ENCODE measurements around the gene ATP8B2. TPM values are rescaled to one million over a fixed set of nuclear protein-coding genes. Genes with fewer than 3 reads are reported as not detected.

Gene ATP8B2
- total RNA-seq, 1 donor from 2014 or later = 71.6 TPM

DNA sequence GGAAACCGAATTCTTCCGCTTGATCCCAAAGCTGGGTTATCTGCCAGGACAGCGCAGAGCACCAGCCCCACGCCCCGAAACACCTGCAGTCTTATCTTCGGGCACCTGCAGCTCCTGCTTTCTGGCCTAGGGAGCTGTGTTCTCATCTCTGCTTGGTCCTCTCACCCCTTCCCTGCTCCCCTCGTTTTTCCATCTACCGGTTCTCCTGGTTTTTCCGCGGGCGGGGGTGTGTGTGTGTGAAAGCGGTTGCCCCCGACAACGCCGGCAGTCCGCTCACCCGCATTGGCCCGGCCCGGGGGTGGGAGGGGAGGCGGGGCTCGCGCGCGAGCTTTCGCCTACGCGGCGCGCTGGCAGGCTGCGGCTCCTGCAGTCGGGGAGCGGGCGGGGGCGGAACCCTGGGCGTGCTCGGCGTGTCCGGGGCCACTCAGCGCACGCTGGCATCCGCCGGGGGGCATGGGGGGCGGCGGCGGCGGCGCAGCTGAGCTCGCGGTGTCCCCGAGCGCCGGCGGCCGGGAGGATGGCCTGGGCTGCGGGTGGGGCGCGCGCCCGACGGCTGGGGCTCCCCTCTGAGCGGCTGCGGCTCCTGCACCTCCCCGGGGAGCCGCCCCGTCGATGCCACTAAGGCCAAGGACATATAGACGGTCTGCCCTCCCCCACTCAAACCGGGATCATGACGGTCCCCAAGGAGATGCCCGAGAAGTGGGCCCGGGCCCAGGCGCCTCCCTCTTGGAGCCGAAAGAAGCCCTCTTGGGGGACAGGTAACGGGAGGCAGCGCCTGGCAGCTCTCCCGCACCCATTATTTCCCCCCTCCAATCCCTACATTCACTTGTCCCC is 3.2 kb downstream of the ATP8B2 start:
- peaks cover 8% of the 10 kb centered on the region for H3K27me3 Mint-ChIP-seq (ENCODE audit: low read depth, unreplicated experiment)
- H3K4me2 ChIP-seq (ENCODE audit: low read length) = peak overlapping the region; percentile 99

DNA sequence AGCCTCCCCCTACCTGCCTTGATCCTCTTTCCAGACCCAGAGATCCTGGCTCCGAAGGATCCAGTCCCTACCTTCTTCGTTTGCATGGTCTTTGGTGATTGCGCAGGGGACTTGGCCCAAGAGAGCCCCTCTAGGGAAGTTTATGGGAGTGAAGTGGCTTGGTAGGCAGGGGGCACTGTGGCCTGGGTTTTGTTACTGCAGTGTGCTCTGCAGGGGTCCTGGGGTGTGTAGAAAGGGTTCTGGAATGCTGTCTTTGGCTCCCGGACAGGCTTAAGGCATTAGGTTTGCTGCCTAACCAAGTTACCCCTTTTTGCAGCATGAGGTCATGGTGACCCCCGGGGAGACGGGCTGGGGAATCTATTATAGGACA is 3.8 kb downstream of the ATP8B2 start:
- peak overlapping the region; percentile 99 for H3K4me2 ChIP-seq (ENCODE audit: low read length)

More for the DNA sequence above, 3.2 kb downstream of the ATP8B2 start:
- no peaks in the 10 kb centered on the region for H3K9me3 Mint-ChIP-seq (ENCODE audit: unreplicated experiment)
- peaks cover 37% of the 10 kb centered on the region for H3K4me1 ChIP-seq (ENCODE audit: insufficient read depth, low read length)
- H3K27ac ChIP-seq (ENCODE audit: low read depth, low read length) = peak overlapping the region; percentile 34
- peak overlapping the region; percentile 76 for H3K4me3 Mint-ChIP-seq (ENCODE audit: unreplicated experiment)
- TF ChIP-seq, protein P1, sequence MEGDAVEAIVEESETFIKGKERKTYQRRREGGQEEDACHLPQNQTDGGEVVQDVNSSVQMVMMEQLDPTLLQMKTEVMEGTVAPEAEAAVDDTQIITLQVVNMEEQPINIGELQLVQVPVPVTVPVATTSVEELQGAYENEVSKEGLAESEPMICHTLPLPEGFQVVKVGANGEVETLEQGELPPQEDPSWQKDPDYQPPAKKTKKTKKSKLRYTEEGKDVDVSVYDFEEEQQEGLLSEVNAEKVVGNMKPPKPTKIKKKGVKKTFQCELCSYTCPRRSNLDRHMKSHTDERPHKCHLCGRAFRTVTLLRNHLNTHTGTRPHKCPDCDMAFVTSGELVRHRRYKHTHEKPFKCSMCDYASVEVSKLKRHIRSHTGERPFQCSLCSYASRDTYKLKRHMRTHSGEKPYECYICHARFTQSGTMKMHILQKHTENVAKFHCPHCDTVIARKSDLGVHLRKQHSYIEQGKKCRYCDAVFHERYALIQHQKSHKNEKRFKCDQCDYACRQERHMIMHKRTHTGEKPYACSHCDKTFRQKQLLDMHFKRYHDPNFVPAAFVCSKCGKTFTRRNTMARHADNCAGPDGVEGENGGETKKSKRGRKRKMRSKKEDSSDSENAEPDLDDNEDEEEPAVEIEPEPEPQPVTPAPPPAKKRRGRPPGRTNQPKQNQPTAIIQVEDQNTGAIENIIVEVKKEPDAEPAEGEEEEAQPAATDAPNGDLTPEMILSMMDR (IDR thresholded peaks at IDR 0.05; ENCODE audit: insufficient read depth, low read depth, low read length) = no peak
- no peak for TF ChIP-seq EZH2 (IDR thresholded peaks at IDR 0.05; ENCODE audit: insufficient read depth, low read length)
- no peaks in the 10 kb centered on the region for H3K9me3 ChIP-seq (ENCODE audit: insufficient read depth, low read depth, low read length)
- DNase-seq (ENCODE audit: low read depth) (peak; percentile 46), FAIRE-seq (no peak)
- peak overlapping the region; percentile 27 for H2AFZ ChIP-seq (ENCODE audit: low read depth, low read length)
- peaks cover 22% of the 10 kb centered on the region for H3K4me1 Mint-ChIP-seq (ENCODE audit: low read depth, unreplicated experiment)
- no peaks in the 10 kb centered on the region for H3K27me3 ChIP-seq (ENCODE audit: insufficient read depth, low read length)
- H4K20me1 ChIP-seq (ENCODE audit: insufficient read depth, low read length) = peaks cover 49% of the 10 kb centered on the region
- peaks cover 13% of the 10 kb centered on the region for H3K36me3 Mint-ChIP-seq (ENCODE audit: low read depth, unreplicated experiment)
- H3K36me3 ChIP-seq (ENCODE audit: insufficient read depth, low read length) = peaks cover 15% of the 10 kb centered on the region
- peaks cover 42% of the 10 kb centered on the region for H3K79me2 ChIP-seq (ENCODE audit: insufficient read depth, low read length)
- H3K9ac ChIP-seq (ENCODE audit: low read length) = peak overlapping the region; percentile 66
- no peak overlapping the region for H3K27ac Mint-ChIP-seq (ENCODE audit: unreplicated experiment)
- peak overlapping the region; percentile 54 for H3K4me3 ChIP-seq (ENCODE audit: insufficient read depth, low read depth, low read length)

More for the DNA sequence above, 3.8 kb downstream of the ATP8B2 start:
- Mint-ChIP-seq H3K9me3 (ENCODE audit: unreplicated experiment) (no peaks in the 10 kb centered on the region), H3K36me3 (ENCODE audit: low read depth, unreplicated experiment) (peaks cover 12% of the 10 kb centered on the region), H3K27ac (ENCODE audit: unreplicated experiment) (no peak overlapping the region), H3K4me1 (ENCODE audit: low read depth, unreplicated experiment) (peaks cover 22% of the 10 kb centered on the region), H3K27me3 (ENCODE audit: low read depth, unreplicated experiment) (peaks cover 3% of the 10 kb centered on the region), H3K4me3 (ENCODE audit: unreplicated experiment) (peak overlapping the region; percentile 76)
- TF ChIP-seq EZH2 (IDR thresholded peaks at IDR 0.05; ENCODE audit: insufficient read depth, low read length) = no peak
- TF ChIP-seq, protein P1 (IDR thresholded peaks at IDR 0.05; ENCODE audit: insufficient read depth, low read depth, low read length) = peak; percentile 43
- Histone ChIP-seq H4K20me1 (ENCODE audit: insufficient read depth, low read length) (peaks cover 52% of the 10 kb centered on the region), H3K27me3 (ENCODE audit: insufficient read depth, low read length) (no peaks in the 10 kb centered on the region), H3K9ac (ENCODE audit: low read length) (peak overlapping the region; percentile 66), H3K9me3 (ENCODE audit: insufficient read depth, low read depth, low read length) (no peaks in the 10 kb centered on the region), H3K4me3 (ENCODE audit: insufficient read depth, low read depth, low read length) (peak overlapping the region; percentile 48), H3K36me3 (ENCODE audit: insufficient read depth, low read length) (peaks cover 18% of the 10 kb centered on the region), H3K4me1 (ENCODE audit: insufficient read depth, low read length) (peaks cover 37% of the 10 kb centered on the region), H3K27ac (ENCODE audit: low read depth, low read length) (peak overlapping the region; percentile 34), H3K79me2 (ENCODE audit: insufficient read depth, low read length) (peaks cover 42% of the 10 kb centered on the region), H2AFZ (ENCODE audit: low read depth, low read length) (peak overlapping the region; percentile 27)
- no peak for FAIRE-seq
- no peak for DNase-seq (ENCODE audit: low read depth)

Measured in astrocyte (in vitro differentiated cells and primary cell).